Measurements from ENCODE around the gene CHCHD6. TPM values are rescaled to one million over a fixed set of nuclear protein-coding genes. Genes with fewer than 3 reads are reported as not detected.

The CHCHD6 gene
- total RNA-seq, 1 donor from 2014 or later = 15.7 TPM

DNA sequence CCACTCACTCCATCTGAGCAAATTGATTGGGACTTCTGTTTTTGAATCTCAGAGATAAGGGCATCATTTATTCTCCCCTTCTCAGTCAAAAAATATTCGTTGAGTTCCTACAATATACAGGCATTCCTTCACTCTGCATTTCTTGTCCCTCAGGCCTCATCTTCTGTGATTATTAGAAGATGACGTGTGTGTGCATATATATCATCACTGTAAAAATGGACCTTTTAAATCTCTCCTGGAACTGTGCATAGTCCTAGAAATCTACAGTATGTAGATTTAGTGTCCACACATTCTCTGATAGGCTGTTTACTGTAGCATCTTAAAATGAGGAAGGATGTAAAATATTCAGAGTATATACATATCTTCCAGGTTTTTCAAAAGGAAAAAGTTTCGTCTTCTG lies 235.7 kb downstream of the CHCHD6 start:
- Mint-ChIP-seq H3K4me3 (ENCODE audit: low read depth) (no peak overlapping the region), H3K9me3 (no peaks in the 10 kb centered on the region), H3K4me1 (ENCODE audit: low read depth) (no peaks in the 10 kb centered on the region), H3K27ac (no peak overlapping the region), H3K27me3 (ENCODE audit: low read depth) (peaks cover 2% of the 10 kb centered on the region), H3K36me3 (ENCODE audit: low read depth) (no peaks in the 10 kb centered on the region)
- DNase-seq (ENCODE audit: low spot score) = no peak
- intact Hi-C loops (cut with micrococcal nuclease) = no loop called here

DNA sequence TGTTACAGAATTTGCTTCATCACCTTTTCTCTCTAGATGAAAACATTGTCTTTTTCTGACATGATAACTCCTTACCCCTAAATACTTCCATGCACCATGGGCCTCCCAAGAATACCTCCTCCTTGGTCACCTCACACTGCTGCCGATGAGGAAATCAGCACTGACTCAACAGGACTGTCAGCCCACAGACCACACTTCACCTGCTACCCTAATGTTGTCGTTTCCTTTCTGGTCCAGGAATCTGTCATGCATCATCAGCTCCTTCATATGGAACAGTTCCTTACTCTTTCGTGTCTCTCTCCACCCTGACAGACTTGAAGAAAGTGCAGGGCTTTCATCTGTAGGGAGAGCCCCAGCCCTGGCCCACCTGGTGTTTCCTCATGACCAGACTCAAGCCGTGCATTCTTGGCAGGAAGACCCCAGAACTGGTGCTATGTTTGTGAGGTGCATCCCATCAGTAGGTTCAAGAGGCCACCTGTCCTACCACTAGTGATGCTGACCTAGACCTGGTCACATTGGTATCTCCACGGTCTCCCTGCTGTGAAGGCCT lies 237.8 kb downstream of the CHCHD6 start:
- intact Hi-C loops (cut with micrococcal nuclease) = no loop called here
- Mint-ChIP-seq H3K9me3 (no peaks in the 10 kb centered on the region), H3K27me3 (ENCODE audit: low read depth) (peaks cover 2% of the 10 kb centered on the region), H3K36me3 (ENCODE audit: low read depth) (no peaks in the 10 kb centered on the region), H3K4me1 (ENCODE audit: low read depth) (no peaks in the 10 kb centered on the region), H3K27ac (no peak overlapping the region), H3K4me3 (ENCODE audit: low read depth) (no peak overlapping the region)
- DNase-seq (ENCODE audit: low spot score) = no peak

DNA sequence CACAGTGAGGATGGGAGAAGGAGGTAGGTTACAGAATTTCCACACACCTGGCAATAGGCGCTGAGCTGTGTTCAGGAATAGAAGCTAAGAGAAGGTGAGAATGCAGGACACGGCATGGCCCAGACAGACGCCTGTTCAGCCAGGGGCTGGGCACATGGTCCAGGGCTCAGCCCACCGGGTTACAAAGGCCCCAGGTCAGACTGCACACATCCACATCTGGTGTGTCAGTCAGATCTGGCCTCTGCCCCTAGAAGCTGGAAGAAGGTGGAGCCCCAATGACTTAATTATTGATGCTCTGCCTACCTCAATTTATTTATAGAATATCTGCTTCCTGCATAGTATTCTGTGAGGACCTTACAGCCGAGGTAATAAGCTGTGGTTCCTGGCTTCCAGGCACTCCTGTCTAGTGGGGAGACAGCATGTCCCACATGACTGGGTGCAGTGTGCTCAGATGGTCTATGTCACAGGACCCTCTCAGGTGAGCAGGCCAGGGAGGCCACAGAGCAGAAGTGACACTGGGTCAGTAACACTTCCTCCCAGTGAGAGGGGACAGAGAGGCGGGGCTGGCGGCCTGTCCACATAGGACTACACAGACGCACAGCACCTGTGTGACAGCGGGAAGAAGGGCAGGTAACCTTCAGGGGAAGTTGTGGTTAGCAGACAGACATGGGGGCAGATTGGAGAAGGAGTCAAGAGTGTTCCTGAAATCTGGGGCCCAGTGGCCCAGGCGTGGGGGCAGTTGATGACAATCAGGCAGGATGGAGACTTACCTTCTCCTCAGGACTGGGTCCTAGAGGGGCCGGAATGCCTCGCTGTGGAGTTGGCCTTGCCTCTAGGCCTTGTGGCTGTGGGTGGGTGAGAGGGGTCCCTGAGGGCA lies 240.3 kb downstream of the CHCHD6 start:
- H3K9me3 Mint-ChIP-seq = no peaks in the 10 kb centered on the region
- peaks cover 2% of the 10 kb centered on the region for H3K27me3 Mint-ChIP-seq (ENCODE audit: low read depth)
- H3K4me1 Mint-ChIP-seq (ENCODE audit: low read depth) = peaks cover 4% of the 10 kb centered on the region
- no peak for DNase-seq (ENCODE audit: low spot score)
- H3K4me3 Mint-ChIP-seq (ENCODE audit: low read depth) = no peak overlapping the region
- no peaks in the 10 kb centered on the region for H3K36me3 Mint-ChIP-seq (ENCODE audit: low read depth)
- no peak overlapping the region for H3K27ac Mint-ChIP-seq
- intact Hi-C loops (cut with micrococcal nuclease) = no loop called here

DNA sequence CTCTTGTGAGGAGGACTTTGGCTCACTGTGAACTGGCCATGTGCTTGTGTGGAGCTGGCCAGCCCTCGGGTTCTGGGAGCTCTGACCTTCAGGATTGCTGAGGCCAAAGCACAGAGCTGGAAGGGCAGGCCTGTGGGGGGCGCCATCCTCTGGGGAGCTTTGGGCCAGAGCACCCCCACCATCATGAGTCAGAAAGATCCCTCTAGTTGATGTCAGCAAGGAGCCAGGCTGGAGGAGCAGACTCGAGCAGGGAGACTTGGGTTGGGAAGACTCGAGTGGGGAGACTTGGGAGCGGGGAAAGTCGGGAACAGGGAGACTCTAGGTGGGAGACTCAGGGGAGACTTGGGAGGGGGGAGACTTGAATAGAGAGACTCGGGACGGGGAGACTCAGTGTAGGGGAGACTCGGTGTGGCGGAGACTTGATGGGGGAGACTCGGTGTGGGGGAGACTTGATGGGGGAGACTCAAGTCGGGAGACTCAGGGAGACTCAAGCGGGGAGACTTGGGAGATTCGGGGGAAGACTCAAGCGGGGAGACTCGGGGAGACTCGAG lies 241.2 kb downstream of the CHCHD6 start:
- H3K4me3 Mint-ChIP-seq (ENCODE audit: low read depth) = no peak overlapping the region
- peaks cover 4% of the 10 kb centered on the region for H3K4me1 Mint-ChIP-seq (ENCODE audit: low read depth)
- no peak overlapping the region for H3K27ac Mint-ChIP-seq
- no peaks in the 10 kb centered on the region for H3K36me3 Mint-ChIP-seq (ENCODE audit: low read depth)
- intact Hi-C loops (cut with micrococcal nuclease) = no loop called here
- peaks cover 2% of the 10 kb centered on the region for H3K27me3 Mint-ChIP-seq (ENCODE audit: low read depth)
- DNase-seq (ENCODE audit: low spot score) = no peak
- H3K9me3 Mint-ChIP-seq = no peaks in the 10 kb centered on the region

DNA sequence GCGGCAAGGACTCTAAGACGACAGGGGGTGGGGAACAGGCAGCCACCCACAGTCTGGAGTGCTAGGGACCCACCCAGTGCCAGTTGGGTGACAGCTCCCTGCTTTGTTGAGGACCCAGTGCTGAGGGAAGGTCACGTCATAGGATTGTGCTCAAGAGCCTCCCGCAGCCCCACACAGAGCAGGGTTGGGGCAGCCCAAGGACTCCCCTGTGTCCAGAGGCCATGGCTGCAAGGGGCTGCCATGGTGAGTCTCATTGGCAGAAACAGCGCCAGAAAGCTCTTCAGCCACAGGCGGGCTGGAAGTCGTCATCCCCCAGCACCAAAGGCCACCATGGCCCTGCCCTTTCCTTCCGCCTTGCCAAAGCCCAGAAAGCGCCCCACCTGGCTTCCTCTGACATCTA lies 241.9 kb downstream of the CHCHD6 start:
- Mint-ChIP-seq H3K27ac (no peak overlapping the region), H3K36me3 (ENCODE audit: low read depth) (no peaks in the 10 kb centered on the region), H3K27me3 (ENCODE audit: low read depth) (no peaks in the 10 kb centered on the region), H3K4me3 (ENCODE audit: low read depth) (no peak overlapping the region), H3K4me1 (ENCODE audit: low read depth) (peaks cover 4% of the 10 kb centered on the region), H3K9me3 (no peaks in the 10 kb centered on the region)
- DNase-seq (ENCODE audit: low spot score) = no peak
- intact Hi-C loops (cut with micrococcal nuclease) = no loop called here

DNA sequence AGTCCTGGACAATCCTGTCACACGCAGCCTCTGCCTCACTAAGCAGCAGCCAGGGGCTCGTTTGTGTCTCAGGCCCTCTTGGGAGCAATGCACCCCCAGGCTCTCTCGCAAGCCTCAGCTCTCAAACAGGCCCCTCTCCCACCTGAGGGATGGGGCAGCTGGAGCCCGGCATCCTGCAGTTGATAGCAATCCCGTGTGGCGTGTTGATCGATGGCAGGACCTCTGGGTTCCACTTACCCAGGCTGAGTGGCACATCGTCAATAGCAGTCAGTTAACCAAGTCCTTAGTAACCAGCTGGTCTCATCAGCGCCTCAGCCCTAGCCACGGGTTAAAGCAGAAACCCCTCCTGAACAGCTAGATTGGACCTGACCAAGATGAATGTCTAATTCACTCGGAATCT lies 242.4 kb downstream of the CHCHD6 start:
- intact Hi-C loops (cut with micrococcal nuclease) = no loop called here

DNA sequence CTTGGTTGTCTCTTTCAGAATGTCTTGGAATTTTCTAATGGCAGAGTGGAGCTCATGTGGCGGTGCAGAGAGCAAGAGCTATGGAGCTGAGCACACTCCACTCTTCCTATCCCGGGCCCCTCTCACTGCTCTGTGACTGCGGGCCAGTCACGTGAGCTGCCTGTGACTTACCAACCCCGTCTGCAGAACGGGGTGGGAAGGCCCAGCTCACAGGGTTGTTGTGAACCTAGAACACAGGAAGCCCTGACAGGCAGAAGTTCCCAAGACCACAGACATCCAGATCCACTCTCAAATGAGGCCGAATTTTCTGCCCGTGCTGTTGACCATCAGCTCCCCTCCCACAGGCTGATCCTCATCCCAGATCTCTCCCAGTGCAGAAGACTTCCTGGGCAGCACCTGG lies 243.4 kb downstream of the CHCHD6 start:
- intact Hi-C loops (cut with micrococcal nuclease) = no loop called here
- Mint-ChIP-seq H3K4me1 (ENCODE audit: low read depth) (peaks cover 4% of the 10 kb centered on the region), H3K4me3 (ENCODE audit: low read depth) (no peak overlapping the region), H3K36me3 (ENCODE audit: low read depth) (no peaks in the 10 kb centered on the region), H3K9me3 (no peaks in the 10 kb centered on the region), H3K27ac (no peak overlapping the region), H3K27me3 (ENCODE audit: low read depth) (no peaks in the 10 kb centered on the region)
- DNase-seq (ENCODE audit: low spot score) = no peak

More for the DNA sequence above, 242.4 kb downstream of the CHCHD6 start:
- Mint-ChIP-seq H3K27ac (no peak overlapping the region), H3K4me3 (ENCODE audit: low read depth) (no peak overlapping the region), H3K27me3 (ENCODE audit: low read depth) (no peaks in the 10 kb centered on the region), H3K9me3 (no peaks in the 10 kb centered on the region), H3K4me1 (ENCODE audit: low read depth) (peaks cover 4% of the 10 kb centered on the region), H3K36me3 (ENCODE audit: low read depth) (no peaks in the 10 kb centered on the region)
- DNase-seq (ENCODE audit: low spot score) = no peak

DNA sequence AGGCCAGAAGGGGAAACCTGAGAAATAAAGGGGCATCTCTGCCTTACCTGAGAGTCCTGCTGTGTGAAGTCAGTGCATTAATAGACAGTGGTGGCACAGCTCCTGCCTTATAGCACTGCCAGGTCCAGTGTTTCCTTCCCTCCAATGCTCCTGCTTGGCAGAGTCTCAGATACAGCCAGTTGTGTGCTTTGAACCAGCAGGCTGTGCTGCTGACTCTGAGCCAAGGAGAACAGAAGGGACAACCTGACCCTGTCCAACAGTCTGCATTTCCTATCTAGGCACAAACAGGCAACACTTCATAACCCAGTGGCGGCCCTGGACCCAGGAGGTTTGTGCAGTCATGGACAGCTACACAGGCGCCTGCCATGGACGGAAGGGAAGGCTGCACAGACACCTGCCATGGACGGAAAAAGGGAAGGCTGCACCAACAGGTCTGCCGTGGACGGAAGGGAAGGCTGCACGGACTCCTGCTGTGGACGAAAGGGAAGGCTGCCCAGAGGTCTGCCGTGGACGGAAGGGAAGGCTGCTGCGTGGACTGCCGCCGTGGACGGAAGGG lies 245.0 kb downstream of the CHCHD6 start:
- Mint-ChIP-seq H3K36me3 (ENCODE audit: low read depth) (no peaks in the 10 kb centered on the region), H3K4me3 (ENCODE audit: low read depth) (no peak overlapping the region), H3K9me3 (no peaks in the 10 kb centered on the region), H3K27ac (no peak overlapping the region), H3K4me1 (ENCODE audit: low read depth) (peaks cover 4% of the 10 kb centered on the region), H3K27me3 (ENCODE audit: low read depth) (no peaks in the 10 kb centered on the region)
- intact Hi-C loops (cut with micrococcal nuclease) = no loop called here
- no peak for DNase-seq (ENCODE audit: low spot score)

DNA sequence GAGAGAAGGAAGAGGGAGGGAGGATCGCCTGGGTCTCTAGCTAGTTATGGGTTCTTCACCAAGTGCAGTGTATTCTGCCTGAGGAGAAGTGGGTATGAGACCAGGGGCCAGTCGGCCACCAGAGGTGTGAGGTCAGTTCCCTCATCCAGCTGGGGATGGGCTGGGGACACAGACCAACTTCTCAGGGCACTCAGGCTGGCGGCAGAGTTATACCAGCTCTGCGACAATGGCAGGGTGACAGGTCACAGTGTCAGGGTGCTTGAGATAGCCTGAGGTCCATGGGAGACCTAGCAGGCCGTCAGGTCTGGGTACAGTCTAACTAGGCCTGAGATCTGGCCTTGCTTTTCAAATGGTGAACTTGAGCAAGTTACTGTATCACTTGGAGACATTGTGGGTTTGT lies 247.5 kb downstream of the CHCHD6 start:
- intact Hi-C loops (cut with micrococcal nuclease) = no loop called here
- no peaks in the 10 kb centered on the region for H3K9me3 Mint-ChIP-seq
- no peaks in the 10 kb centered on the region for H3K27me3 Mint-ChIP-seq (ENCODE audit: low read depth)
- no peak overlapping the region for H3K27ac Mint-ChIP-seq
- no peak for DNase-seq (ENCODE audit: low spot score)
- H3K4me3 Mint-ChIP-seq (ENCODE audit: low read depth) = no peak overlapping the region
- H3K4me1 Mint-ChIP-seq (ENCODE audit: low read depth) = peaks cover 4% of the 10 kb centered on the region
- H3K36me3 Mint-ChIP-seq (ENCODE audit: low read depth) = no peaks in the 10 kb centered on the region

DNA sequence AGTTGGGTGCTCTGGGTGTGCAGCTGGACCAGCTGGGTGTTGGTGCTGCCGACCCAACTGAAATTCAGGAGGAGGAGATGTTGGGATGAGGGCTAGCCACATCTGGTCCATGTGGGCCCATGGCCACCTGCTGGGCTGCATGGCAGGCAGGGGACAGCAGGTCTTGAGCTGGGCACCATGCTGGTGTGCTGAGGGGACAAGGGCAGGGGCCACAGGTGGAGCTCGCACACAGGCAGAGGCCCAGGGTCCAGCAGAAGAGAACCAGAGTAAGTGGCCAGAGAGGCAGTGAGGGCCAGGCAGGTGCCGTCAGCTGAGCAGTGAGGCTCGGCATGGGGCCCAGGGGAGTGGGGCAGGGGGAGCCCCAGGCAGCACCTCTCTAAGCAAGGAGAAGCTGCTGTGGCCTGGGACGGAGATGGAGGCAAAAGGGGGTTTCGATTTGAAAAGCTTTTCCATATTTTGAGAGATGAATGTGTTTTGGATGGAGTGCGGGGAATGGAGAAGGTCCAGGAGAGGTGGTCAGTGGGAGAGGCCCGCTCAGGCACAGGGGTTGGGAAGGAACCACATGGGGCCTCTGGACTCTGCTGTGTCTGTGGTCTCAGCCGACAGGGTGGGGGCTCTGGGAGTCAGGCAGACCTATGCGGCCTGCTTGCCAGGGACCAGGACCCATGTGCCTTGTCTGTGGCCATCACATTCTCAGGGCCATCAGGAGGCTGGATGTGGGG lies 248.4 kb downstream of the CHCHD6 start:
- intact Hi-C loops (cut with micrococcal nuclease) = no loop called here
- Mint-ChIP-seq H3K9me3 (no peaks in the 10 kb centered on the region), H3K4me3 (ENCODE audit: low read depth) (no peak overlapping the region), H3K27me3 (ENCODE audit: low read depth) (no peaks in the 10 kb centered on the region), H3K36me3 (ENCODE audit: low read depth) (no peaks in the 10 kb centered on the region), H3K27ac (no peak overlapping the region), H3K4me1 (ENCODE audit: low read depth) (peaks cover under 1% of the 10 kb centered on the region)
- no peak for DNase-seq (ENCODE audit: low spot score)

DNA sequence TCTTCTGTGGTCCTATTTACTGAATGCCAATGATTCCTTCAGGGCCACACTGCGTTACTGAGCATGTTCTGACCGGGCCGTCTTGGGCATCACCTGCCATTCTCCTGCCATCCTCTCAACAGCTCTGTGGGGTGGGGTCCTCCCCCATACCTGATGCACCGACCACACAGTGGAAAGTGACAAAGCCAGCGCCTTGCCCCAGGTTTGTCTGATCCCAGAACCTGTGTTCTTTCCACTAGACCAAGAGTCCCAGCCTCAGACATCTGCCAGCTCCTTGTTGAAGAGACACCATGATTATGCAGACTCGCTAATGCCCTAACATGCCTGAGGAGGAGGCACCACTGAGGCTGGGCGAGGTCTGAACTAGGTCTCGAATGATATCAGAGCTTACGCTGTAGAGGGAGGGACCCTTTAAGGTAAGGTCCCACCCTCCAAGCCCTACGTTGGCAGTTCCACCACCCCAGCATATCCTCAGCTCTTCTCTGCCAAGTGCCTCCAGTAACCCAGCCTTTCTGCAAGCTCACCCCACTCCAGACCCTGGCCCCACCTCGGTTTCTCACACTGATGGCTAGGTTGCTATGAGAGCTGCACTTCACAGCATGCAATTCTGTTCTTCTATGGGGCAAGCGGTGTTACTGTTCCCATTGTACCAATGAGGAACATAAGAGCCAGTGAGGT lies 249.1 kb downstream of the CHCHD6 start:
- no peaks in the 10 kb centered on the region for H3K36me3 Mint-ChIP-seq (ENCODE audit: low read depth)
- H3K27ac Mint-ChIP-seq = no peak overlapping the region
- intact Hi-C loops (cut with micrococcal nuclease) = no loop called here

DNA sequence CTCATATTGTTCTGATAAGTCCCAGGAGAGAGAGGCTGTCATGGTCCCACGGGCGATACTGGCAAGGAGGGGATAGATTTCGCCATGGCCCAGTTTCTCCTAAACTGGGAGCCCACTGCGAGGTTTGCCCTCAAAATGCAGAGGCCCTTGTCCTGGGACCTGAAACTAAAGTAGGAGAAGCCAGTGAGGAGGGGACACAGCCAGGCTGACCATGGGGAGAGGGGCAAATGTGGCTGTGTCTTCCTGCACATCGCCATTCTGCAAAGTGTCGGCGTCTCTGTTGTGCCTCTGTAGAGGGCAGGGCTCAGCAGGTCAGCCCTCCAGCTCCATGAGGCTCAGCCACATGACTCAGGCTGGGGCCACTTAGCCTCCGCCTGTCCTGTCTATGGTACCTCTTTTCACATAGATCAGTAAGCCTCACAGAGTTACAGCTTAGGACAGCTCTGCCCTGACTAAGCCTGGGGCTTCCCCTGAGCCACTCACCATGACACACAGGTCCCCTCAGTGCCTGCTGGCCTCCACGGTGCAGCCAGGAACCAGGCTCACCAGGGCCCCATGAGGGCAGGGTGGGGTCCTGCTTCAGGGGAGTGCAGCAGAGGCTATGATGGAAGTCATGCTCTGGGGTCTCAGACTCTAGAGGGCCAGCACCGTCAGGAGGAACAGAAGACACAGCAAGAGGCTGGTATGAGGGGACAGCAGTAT lies 250.3 kb downstream of the CHCHD6 start:
- no peaks in the 10 kb centered on the region for H3K36me3 Mint-ChIP-seq (ENCODE audit: low read depth)
- intact Hi-C loops (cut with micrococcal nuclease) = no loop called here
- H3K27ac Mint-ChIP-seq = no peak overlapping the region
- H3K4me1 Mint-ChIP-seq (ENCODE audit: low read depth) = no peaks in the 10 kb centered on the region
- H3K27me3 Mint-ChIP-seq (ENCODE audit: low read depth) = no peaks in the 10 kb centered on the region
- no peaks in the 10 kb centered on the region for H3K9me3 Mint-ChIP-seq
- DNase-seq (ENCODE audit: low spot score) = no peak
- no peak overlapping the region for H3K4me3 Mint-ChIP-seq (ENCODE audit: low read depth)

More for the DNA sequence above, 249.1 kb downstream of the CHCHD6 start:
- Mint-ChIP-seq H3K4me1 (ENCODE audit: low read depth) (no peaks in the 10 kb centered on the region), H3K27me3 (ENCODE audit: low read depth) (no peaks in the 10 kb centered on the region), H3K4me3 (ENCODE audit: low read depth) (no peak overlapping the region), H3K9me3 (no peaks in the 10 kb centered on the region)
- DNase-seq (ENCODE audit: low spot score) = no peak

Data from activated T-helper 2 cell treated with anti-CD3 and anti-CD28 coated beads, Interferon-gamma antibody, Interleukin-2, Interleukin-4, amounts not matched to agents 10 μg/mL and 5 μg/mL and 100 μg/mL, durations not matched to agents 14 hours and 24 hours and 36 hours (primary cell).